Suppressor macrophage treated with lipopolysaccharide for 4 hours (primary cell): ENCODE measurements around the gene CD247.
A peak's percentile ranks its signal among the peaks of the same experiment; 100 is the strongest.

Source experiments
- DNase-seq: peaks from one replicate; pipeline ENCODE4 v3.0.0-alpha.2; 2020

Gene CD247

GRCh38 chr1:167541610-167542009 is 23.3 kb upstream of the CD247 start:
- DNase-seq, result no peak

GRCh38 chr1:167541003-167541402 is 22.7 kb upstream of the CD247 start:
- peak; percentile 74 for DNase-seq

- no peak for DNase-seq
Measured at GRCh38 chr1:167538657-167539056, 20.3 kb upstream of the CD247 start.

- peak; percentile 71 for DNase-seq
Measured at GRCh38 chr1:167533851-167534300, 15.5 kb upstream of the CD247 start.

- DNase-seq, result no peak
Measured at GRCh38 chr1:167532964-167533824, 14.9 kb upstream of the CD247 start.

- DNase-seq, result no peak
Measured at GRCh38 chr1:167532375-167532774, 14.0 kb upstream of the CD247 start.

- no peak for DNase-seq
Measured at GRCh38 chr1:167529829-167530474, 11.6 kb upstream of the CD247 start.

GRCh38 chr1:167528057-167528728 is 9.9 kb upstream of the CD247 start:
- no peak for DNase-seq

- DNase-seq, result no peak
Measured at GRCh38 chr1:167526667-167527383, 8.5 kb upstream of the CD247 start.

GRCh38 chr1:167524651-167525050 is 6.3 kb upstream of the CD247 start:
- DNase-seq, result no peak

- no peak for DNase-seq
Measured at GRCh38 chr1:167522246-167522645, 3.9 kb upstream of the CD247 start.

- DNase-seq, result no peak
Measured at GRCh38 chr1:167520711-167521206, 2.4 kb upstream of the CD247 start.

- DNase-seq, result no peak
Measured at GRCh38 chr1:167517535-167518330, 596 bp downstream of the CD247 start.

GRCh38 chr1:167516404-167517388 is 1.6 kb downstream of the CD247 start:
- no peak for DNase-seq

GRCh38 chr1:167515893-167516321 is 2.4 kb downstream of the CD247 start:
- DNase-seq, result no peak

GRCh38 chr1:167515461-167515860 is 2.9 kb downstream of the CD247 start:
- DNase-seq, result no peak

GRCh38 chr1:167514288-167514687 is 4.0 kb downstream of the CD247 start:
- no peak for DNase-seq

GRCh38 chr1:167512046-167512654 is 6.2 kb downstream of the CD247 start:
- no peak for DNase-seq

- DNase-seq, result no peak
Measured at GRCh38 chr1:167511374-167511986, 6.8 kb downstream of the CD247 start.

GRCh38 chr1:167510881-167511280 is 7.4 kb downstream of the CD247 start:
- DNase-seq, result no peak
